ENCODE results near the gene CC2D2A. TPM values are rescaled to one million over a fixed set of nuclear protein-coding genes. Genes with fewer than 3 reads are reported as not detected.
A peak's percentile ranks its signal among the peaks of the same experiment; 100 is the strongest.

Gene CC2D2A
- total RNA-seq, 2 experiments from 2014 or later: not detected

DNA sequence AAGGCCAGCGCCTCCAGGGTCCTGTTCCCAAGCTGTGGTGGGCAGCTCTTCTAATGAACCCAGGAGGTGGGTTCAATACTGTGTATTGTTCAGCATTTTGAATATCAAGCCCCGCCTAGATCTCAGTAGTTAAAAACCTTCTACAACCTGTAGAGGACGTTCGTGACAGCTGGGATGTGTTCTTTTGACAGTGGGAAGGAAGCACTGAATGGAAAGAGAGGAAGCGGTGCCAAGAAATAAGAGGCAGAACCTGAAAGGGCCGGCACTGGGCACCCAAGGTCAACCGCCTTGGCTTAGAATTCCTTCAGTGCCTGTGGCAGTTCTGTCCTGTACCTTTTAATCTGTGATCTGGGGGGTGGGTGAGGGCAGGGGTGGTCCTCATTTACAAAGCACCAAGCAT is 73.1 kb downstream of the CC2D2A start:
- Mint-ChIP-seq H3K36me3 (peaks cover 1% of the 10 kb centered on the region), H3K4me3 (no peak overlapping the region), H3K9me3 (ENCODE audit: low read depth) (no peaks in the 10 kb centered on the region), H3K27me3 (no peaks in the 10 kb centered on the region), H3K27ac (no peak overlapping the region), H3K4me1 (peaks cover 7% of the 10 kb centered on the region)
- DNase-seq (no peak), ATAC-seq (no peak)
- CTCF ChIA-PET: no interaction called here

DNA sequence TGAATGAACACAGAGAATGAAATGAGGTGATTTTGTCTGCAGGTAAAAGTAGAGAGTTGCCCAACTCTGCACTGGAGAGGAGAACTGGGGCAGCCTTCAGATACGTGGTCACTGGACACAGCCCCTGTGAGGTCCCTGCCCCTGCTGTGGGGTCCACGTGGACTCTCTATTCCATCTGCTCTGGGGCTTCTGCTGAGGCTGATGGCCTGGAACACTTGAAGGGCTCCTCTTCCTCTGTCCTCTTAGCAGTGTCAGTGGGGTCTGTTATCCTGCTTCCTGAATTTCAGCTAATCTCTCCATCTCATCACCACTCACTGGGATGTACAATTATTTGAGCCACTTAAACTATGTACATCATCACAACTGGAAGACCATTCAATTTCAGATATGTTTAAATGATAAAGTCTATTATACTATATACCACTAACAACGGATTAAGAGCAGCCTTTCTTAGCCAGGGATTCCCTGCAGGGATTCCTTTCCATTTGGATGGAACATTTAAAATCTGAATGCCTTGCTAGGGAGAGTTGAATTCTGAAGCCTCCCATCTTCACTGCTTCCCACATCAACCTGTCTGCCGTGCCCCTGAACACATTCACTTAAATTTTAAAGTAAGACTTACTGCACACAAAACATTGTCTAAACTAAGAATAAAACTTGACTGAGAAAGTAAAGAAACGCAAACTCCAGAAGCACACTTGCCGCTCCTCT is 74.0 kb downstream of the CC2D2A start:
- Mint-ChIP-seq H3K27ac (no peak overlapping the region), H3K4me3 (no peak overlapping the region), H3K27me3 (no peaks in the 10 kb centered on the region), H3K4me1 (peaks cover 9% of the 10 kb centered on the region), H3K9me3 (ENCODE audit: low read depth) (no peaks in the 10 kb centered on the region), H3K36me3 (peaks cover 1% of the 10 kb centered on the region)
- ATAC-seq: no peak
- DNase-seq: no peak
- CTCF ChIA-PET: no interaction called here

DNA sequence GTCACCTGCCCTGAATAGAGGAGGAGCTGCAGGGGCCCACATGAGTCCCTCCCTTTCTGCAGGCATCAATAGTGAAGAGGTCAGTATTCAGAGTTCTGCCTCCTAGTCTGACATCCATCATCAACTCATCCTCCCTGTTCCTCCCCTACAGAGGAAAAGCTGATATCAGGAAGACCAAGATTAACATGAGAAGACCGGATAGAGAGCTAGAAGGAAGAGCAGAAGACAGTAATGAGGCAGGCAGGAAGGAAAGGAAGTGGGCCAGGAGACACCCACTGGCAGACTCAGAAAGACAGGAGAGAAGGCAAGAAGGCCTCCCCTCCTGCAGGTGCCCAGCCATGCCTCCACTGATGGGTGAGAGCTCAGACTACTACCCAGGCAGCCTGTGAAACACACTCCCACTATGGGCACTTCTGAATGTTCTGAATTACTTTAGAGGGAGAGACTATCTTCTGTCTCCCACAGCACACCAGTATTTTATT is 74.6 kb downstream of the CC2D2A start:
- CTCF ChIA-PET: interaction anchor here (1.4 kb wide), 1 partner anchor 11 kb away, joined by 4 read pairs; no protein-coding TSS in a partner anchor
- H3K4me1 Mint-ChIP-seq: peaks cover 9% of the 10 kb centered on the region
- H3K36me3 Mint-ChIP-seq: peaks cover 1% of the 10 kb centered on the region
- ATAC-seq (no peak), DNase-seq (no peak)
- H3K27me3 Mint-ChIP-seq: no peaks in the 10 kb centered on the region
- H3K9me3 Mint-ChIP-seq (ENCODE audit: low read depth): no peaks in the 10 kb centered on the region
- no peak overlapping the region for H3K27ac Mint-ChIP-seq
- no peak overlapping the region for H3K4me3 Mint-ChIP-seq

DNA sequence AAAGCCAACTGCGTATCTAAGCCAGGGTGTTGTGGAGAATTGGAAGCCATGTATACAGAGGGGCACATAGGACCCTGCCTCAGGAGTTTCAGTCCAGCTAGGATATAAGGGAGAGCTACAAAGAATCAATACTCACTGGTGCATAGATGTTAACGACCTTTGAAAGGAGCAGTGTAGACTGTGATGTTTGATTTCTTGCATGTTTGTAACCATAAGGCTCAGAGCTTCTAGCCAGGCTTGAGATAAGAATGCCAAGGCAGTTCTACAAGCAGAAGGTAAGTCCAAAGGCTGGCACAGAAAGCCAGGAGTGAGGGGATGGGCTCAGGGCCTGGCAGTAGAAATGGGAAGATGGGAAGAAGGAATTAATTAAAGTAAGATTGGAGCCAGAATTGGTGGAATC is 75.7 kb downstream of the CC2D2A start:
- H3K27ac Mint-ChIP-seq: no peak overlapping the region
- CTCF ChIA-PET: interaction anchor here (1.0 to 1.4 kb wide), 2 partner anchors 9 to 411 kb away, joined by 3 to 4 read pairs; no protein-coding TSS in a partner anchor
- no peak for ATAC-seq
- no peaks in the 10 kb centered on the region for H3K27me3 Mint-ChIP-seq
- DNase-seq: no peak
- no peaks in the 10 kb centered on the region for H3K9me3 Mint-ChIP-seq (ENCODE audit: low read depth)
- H3K36me3 Mint-ChIP-seq: peaks cover 1% of the 10 kb centered on the region
- peaks cover 9% of the 10 kb centered on the region for H3K4me1 Mint-ChIP-seq
- no peak overlapping the region for H3K4me3 Mint-ChIP-seq

DNA sequence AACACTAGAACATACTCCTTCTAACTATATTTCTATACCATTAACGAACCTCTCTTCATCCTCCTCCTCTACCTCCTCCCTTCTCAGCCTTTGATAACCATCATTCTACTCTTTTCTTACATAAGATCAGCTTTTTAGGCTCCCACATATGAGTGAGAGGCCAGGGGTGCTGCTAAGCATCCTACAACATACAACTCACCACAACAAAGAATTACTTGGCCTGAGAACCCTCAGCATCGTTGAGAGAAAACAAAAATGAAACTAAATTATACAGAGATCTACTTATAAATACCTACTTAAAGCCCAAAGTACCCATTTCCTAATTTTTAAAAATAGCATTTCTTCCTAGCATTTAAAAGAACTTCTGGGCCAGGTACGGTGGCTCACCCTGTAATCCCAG is 77.7 kb downstream of the CC2D2A start:
- CTCF ChIA-PET: no interaction called here
- DNase-seq: no peak
- Mint-ChIP-seq H3K4me1 (peaks cover 9% of the 10 kb centered on the region), H3K36me3 (peaks cover 1% of the 10 kb centered on the region), H3K27me3 (no peaks in the 10 kb centered on the region), H3K27ac (peak overlapping the region; percentile 76), H3K4me3 (peak overlapping the region; percentile 67), H3K9me3 (ENCODE audit: low read depth) (no peaks in the 10 kb centered on the region)
- peak; percentile 86 for ATAC-seq

DNA sequence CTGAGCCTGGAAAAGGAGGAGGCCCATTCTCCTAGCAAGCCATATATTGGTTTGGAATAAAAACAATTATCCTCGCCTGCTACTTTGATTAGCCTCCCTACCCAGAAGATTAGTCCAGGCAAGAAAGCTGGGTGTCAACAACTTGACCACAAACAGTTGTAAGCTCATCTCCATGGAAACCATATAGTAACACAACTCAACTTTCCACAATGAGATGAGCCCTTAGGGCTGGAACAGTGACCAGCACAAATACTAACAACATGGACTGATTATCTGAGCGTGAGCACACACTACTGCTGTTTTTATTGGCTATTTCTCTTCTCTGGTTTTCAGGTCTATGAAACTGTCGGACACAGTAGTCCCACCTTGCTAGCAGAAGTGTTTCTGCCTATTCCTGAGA is 80.8 kb downstream of the CC2D2A start:
- Mint-ChIP-seq H3K4me1 (peaks cover 9% of the 10 kb centered on the region), H3K36me3 (peaks cover 1% of the 10 kb centered on the region), H3K9me3 (ENCODE audit: low read depth) (no peaks in the 10 kb centered on the region), H3K27me3 (no peaks in the 10 kb centered on the region), H3K4me3 (no peak overlapping the region), H3K27ac (no peak overlapping the region)
- DNase-seq (no peak), ATAC-seq (no peak)
- CTCF ChIA-PET: no interaction called here

DNA sequence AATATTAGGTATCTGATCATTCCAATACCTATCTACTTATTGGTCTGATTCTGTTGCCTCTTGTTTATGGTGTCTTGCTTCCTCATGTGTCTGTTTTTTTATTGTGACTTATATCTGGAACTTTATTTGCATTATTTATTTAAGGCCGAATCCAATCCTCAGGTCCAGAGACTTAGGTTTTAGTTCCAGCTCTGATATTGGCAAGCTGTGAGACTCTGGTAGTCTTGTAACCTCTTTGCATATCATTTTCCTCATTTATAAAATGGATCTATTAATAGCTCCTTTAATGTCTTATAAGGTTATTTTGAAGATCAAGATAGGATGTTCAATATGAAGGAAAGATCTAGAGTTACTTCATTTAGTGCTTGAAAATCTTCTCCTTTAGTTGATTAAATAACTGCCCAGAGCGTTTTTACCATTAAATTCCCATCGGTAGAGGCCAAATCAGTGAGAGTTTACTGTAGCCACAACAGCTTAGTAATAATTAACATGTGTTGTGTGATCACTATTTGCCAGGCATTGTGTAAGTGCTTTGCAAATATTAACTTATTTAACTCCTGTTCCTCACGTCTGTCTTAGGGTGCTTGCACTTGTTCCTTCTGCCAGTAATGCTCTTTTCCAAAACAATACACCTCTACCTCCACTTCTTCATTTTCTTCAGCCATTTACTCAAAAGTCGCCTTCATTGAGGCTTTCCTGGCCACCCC is 82.2 kb downstream of the CC2D2A start:
- H3K4me1 Mint-ChIP-seq: peaks cover 6% of the 10 kb centered on the region
- DNase-seq: no peak
- no peaks in the 10 kb centered on the region for H3K9me3 Mint-ChIP-seq (ENCODE audit: low read depth)
- CTCF ChIA-PET: no interaction called here
- H3K4me3 Mint-ChIP-seq: no peak overlapping the region
- H3K27me3 Mint-ChIP-seq: no peaks in the 10 kb centered on the region
- peaks cover 1% of the 10 kb centered on the region for H3K36me3 Mint-ChIP-seq
- no peak overlapping the region for H3K27ac Mint-ChIP-seq
- ATAC-seq: no peak

- DNase-seq: no peak
- Mint-ChIP-seq H3K27ac (no peak overlapping the region), H3K36me3 (no peaks in the 10 kb centered on the region), H3K4me3 (no peak overlapping the region), H3K4me1 (peaks cover 3% of the 10 kb centered on the region), H3K9me3 (ENCODE audit: low read depth) (no peaks in the 10 kb centered on the region), H3K27me3 (no peaks in the 10 kb centered on the region)
- ATAC-seq: no peak
- CTCF ChIA-PET: no interaction called here
Observed at GRCh38 chr4:15552557-15553362, 83.1 kb downstream of the CC2D2A start.

DNA sequence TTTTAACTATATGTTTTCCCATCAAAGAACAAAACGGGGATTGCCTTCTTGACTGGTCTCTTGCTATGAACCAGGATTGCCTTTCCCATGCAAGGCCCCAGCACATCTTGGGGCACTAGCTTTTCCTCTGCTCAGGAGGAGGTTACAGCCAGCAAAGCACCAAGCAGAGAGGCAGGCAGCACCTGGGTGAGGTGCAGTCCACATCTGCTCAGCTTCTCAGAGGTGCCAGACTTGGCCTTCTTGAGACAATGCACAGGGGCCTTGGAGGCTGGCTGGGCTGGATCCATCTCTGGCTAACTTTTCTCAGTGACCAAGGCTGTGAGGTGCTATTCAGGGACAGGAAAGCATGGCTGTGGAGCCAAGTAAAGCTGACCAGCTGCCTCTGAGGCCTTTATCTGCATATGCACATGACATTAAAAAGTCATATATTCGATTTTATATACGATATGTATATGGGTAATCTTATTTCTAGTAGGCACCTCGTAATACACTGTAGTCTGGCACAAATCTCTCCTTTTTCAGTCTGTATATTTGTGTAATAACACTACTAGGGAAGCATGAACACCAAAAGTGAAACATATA is 86.9 kb downstream of the CC2D2A start:
- Mint-ChIP-seq H3K4me3 (no peak overlapping the region), H3K4me1 (no peaks in the 10 kb centered on the region), H3K27me3 (no peaks in the 10 kb centered on the region), H3K9me3 (ENCODE audit: low read depth) (no peaks in the 10 kb centered on the region), H3K36me3 (no peaks in the 10 kb centered on the region), H3K27ac (no peak overlapping the region)
- no peak for ATAC-seq
- CTCF ChIA-PET: no interaction called here
- no peak for DNase-seq

DNA sequence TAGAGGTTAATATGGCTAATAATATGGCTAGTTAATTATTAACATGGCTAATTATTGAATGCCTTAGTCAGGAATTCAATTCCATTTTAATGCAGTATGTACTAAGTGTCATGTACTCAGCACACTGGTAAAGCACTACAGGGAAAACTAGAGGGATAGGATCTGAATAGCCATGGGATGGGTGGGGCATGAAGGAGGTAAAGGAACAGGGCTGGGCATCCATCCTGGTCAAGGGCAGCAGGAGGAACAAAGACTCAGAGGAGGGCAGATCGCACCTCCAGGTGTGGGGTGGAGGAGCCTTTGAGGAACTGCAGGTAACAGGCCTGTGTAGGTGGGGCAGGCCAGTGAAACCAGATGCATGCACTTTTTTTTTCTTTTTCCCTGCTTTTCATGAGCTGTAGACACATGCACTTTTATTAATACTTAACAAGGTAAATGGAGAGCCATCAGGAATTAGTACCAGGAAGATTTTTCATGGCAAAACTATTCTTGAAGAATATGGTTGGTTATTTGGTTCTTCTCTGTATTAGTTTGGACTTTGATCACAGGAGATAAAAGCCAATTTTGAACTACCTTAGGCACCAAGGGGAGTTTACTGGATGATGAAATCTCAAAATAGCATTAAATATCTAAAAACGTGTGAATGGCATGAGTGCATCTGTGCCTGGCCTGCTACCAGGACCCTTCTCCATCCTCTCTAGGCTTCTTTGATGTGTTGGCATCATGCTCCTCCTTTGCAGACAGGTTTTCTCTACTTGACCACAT is 88.3 kb downstream of the CC2D2A start:
- Mint-ChIP-seq H3K36me3 (no peaks in the 10 kb centered on the region), H3K4me3 (no peak overlapping the region), H3K4me1 (no peaks in the 10 kb centered on the region), H3K9me3 (ENCODE audit: low read depth) (no peaks in the 10 kb centered on the region), H3K27ac (no peak overlapping the region), H3K27me3 (no peaks in the 10 kb centered on the region)
- ATAC-seq (no peak), DNase-seq (no peak)
- CTCF ChIA-PET: no interaction called here

DNA sequence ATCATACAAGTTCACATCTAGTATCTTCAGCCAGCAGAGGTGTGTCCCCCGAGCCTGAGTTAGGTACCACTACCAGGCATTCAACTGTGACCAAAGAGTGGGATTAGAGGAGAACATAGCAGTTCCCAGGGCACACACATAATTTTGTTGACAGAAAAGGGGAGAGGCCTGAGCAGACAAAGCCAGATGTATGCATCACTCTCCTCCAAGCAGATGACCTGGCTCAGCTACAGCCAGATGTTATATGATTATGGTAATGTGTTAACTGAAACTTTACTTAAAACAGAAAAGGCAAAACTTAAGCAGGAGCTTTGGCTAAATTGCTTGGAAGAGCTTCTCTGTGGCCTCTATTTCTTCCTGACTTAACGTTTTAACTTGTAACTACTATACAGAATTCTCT is 88.9 kb downstream of the CC2D2A start:
- no peak for ATAC-seq
- no peak overlapping the region for H3K4me3 Mint-ChIP-seq
- H3K27ac Mint-ChIP-seq: no peak overlapping the region
- no peaks in the 10 kb centered on the region for H3K4me1 Mint-ChIP-seq
- CTCF ChIA-PET: no interaction called here
- no peak for DNase-seq
- no peaks in the 10 kb centered on the region for H3K9me3 Mint-ChIP-seq (ENCODE audit: low read depth)
- H3K36me3 Mint-ChIP-seq: no peaks in the 10 kb centered on the region
- no peaks in the 10 kb centered on the region for H3K27me3 Mint-ChIP-seq

DNA sequence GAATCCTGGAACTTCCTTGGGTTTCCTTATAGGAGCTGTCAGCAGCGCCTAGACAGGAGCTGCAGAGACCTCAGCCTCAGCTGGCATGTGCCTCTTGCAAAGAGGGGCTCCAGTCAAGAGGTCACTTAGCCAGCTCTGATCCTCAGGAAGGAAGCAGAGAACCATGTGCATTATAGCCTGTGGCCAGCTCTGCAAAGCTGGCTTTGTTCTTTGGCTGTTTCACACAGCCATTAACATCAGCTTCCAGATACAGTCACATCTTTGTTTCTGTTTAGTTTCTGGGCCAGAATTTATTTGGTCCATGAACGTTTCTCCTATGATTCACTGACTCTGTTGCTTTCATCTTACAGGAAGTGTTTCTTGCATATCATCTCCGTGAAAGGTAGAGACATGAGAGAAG is 92.4 kb downstream of the CC2D2A start:
- Mint-ChIP-seq H3K4me1 (no peaks in the 10 kb centered on the region), H3K36me3 (no peaks in the 10 kb centered on the region), H3K27ac (no peak overlapping the region), H3K4me3 (no peak overlapping the region), H3K9me3 (ENCODE audit: low read depth) (no peaks in the 10 kb centered on the region), H3K27me3 (no peaks in the 10 kb centered on the region)
- DNase-seq (no peak), ATAC-seq (no peak)
- CTCF ChIA-PET: no interaction called here

- H3K27ac Mint-ChIP-seq: no peak overlapping the region
- no peaks in the 10 kb centered on the region for H3K4me1 Mint-ChIP-seq
- no peaks in the 10 kb centered on the region for H3K27me3 Mint-ChIP-seq
- no peak overlapping the region for H3K4me3 Mint-ChIP-seq
- H3K36me3 Mint-ChIP-seq: no peaks in the 10 kb centered on the region
- no peaks in the 10 kb centered on the region for H3K9me3 Mint-ChIP-seq (ENCODE audit: low read depth)
- ATAC-seq (no peak), DNase-seq (no peak)
- CTCF ChIA-PET: no interaction called here
Observed at GRCh38 chr4:15562623-15563022, 92.9 kb downstream of the CC2D2A start.

Measured in activated CD8-positive, alpha-beta memory T cell treated with anti-CD3 and anti-CD28 coated beads, Interleukin-2, amount 10 ng/mL, durations not matched to agents 7 days and 5 days (primary cell).